ENCODE measurements around the gene ESYT3.

DNA sequence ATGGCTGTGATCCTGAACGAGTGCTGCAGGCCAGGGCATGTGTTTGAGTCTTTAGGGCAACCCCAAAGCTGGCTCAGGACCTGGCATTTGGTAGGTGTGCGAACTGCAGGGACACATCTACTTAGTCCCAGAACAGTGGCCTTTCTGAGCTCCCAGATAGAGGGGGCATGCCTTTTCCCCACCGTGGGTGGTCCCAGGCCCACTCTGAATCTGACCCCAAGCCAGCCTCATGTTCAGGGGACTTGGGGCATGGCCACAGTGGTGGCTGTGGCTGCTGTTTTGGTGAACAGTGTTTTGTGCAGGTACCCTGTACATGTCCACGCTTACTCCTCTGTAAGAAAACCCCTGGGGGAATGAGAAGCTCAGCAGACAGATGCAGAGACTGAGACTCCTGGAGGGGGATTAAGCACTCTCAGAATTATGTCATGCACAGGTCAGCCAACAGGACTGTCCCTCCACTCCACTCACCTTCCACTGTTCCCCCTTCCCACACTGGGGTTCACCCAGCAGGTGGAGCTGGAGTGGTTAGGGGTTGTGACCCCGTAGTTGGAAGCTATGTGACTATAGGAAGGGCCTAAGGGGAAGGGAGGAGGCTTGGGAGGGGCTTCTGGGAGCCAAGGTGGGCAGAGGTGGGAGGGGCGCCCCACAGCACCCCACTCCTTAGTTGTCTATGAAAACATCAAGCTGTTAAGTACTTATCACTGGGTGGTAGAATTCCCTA, 16.4 kb downstream of the ESYT3 start:
- TF ChIP-seq, protein P1, sequence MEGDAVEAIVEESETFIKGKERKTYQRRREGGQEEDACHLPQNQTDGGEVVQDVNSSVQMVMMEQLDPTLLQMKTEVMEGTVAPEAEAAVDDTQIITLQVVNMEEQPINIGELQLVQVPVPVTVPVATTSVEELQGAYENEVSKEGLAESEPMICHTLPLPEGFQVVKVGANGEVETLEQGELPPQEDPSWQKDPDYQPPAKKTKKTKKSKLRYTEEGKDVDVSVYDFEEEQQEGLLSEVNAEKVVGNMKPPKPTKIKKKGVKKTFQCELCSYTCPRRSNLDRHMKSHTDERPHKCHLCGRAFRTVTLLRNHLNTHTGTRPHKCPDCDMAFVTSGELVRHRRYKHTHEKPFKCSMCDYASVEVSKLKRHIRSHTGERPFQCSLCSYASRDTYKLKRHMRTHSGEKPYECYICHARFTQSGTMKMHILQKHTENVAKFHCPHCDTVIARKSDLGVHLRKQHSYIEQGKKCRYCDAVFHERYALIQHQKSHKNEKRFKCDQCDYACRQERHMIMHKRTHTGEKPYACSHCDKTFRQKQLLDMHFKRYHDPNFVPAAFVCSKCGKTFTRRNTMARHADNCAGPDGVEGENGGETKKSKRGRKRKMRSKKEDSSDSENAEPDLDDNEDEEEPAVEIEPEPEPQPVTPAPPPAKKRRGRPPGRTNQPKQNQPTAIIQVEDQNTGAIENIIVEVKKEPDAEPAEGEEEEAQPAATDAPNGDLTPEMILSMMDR (IDR thresholded peaks at IDR 0.05) = no peak
- TF ChIP-seq POLR2A (IDR thresholded peaks at IDR 0.05) = no peak

All from right lobe of liver (tissue), 4 donors.